GM19025 (cell line): ENCODE measurements around the gene RAB29.
"Not testable (repeated sequence)": the region's sequence is repeated elsewhere in the genome, so short reads cannot be mapped to it uniquely, and the experiment has no call there.

Experiments
- ATAC-seq: cut with Tn5 transposase; IDR thresholded peaks from one replicate; pipeline ENCODE4 v1.9.1; 2021; ENCODE audit warnings: mild to moderate bottlenecking, low read depth, moderate library complexity; ENCODE audit not compliant: unreplicated experiment

Gene RAB29

GRCh38 chr1:205733438-205734175 lies 41.7 kb downstream of the RAB29 start:
- ATAC-seq, result no peak

- ATAC-seq, result no peak
Observed at GRCh38 chr1:205729945-205730610, 45.2 kb downstream of the RAB29 start.

- ATAC-seq, result no peak
Observed at GRCh38 chr1:205726619-205727125, 48.6 kb downstream of the RAB29 start.

GRCh38 chr1:205725514-205725913 lies 49.8 kb downstream of the RAB29 start:
- ATAC-seq, result no peak

GRCh38 chr1:205720740-205721139 lies 54.5 kb downstream of the RAB29 start:
- ATAC-seq, result not testable (repeated sequence)

- no peak for ATAC-seq
Observed at GRCh38 chr1:205719762-205720161, 55.5 kb downstream of the RAB29 start.

GRCh38 chr1:205719015-205719414 lies 56.3 kb downstream of the RAB29 start:
- no peak for ATAC-seq
